Ovary (tissue), 9 donors: ENCODE results near the gene CWC22. TPM values are rescaled to one million over a fixed set of nuclear protein-coding genes. Genes with fewer than 3 reads are reported as not detected.

Experiments
- DNase-seq, 5 donors: peaks; one replicate each; pipeline ENCODE4 v3.0.0-alpha.2; 2019 to 2020
- H3K27ac ChIP-seq, 2 donors: fragments of 200-600 bp; one replicate each; pipeline versions ENCODE4 v1.5.1 to v1.8.0; 2019 to 2022
- H3K27me3 ChIP-seq: fragments of 200-600 bp; one replicate; pipeline ENCODE4 v1.8.0; 2022
- H3K36me3 ChIP-seq: fragments of 200-600 bp; sonication (generic); one replicate; pipeline ENCODE4 v1.5.1; 2019
- H3K4me1 ChIP-seq: one replicate; pipeline ENCODE4 v1.8.1; 2013; ENCODE audit warnings: mild to moderate bottlenecking, moderate library complexity; ENCODE audit not compliant: insufficient read depth
- H3K4me3 ChIP-seq: fragments of 200-600 bp; sonication (generic); one replicate; pipeline ENCODE4 v1.5.1; 2017
- H3K9me3 ChIP-seq, 2 donors: fragments of 200-600 bp in 1 of 2; sonication (generic) in 1 of 2; one replicate each; pipeline versions ENCODE4 v1.5.1 to v1.8.1; 2013 to 2019; ENCODE audit warnings: mild to moderate bottlenecking in 1 of 2, moderate library complexity in 1 of 2
- CTCF ChIP-seq, 3 donors: fragments of 450-650 bp in 2 of 3; fragments of 200-600 bp in 1 of 3; IDR thresholded peaks; one replicate each; pipeline versions ENCODE4 v1.5.1 to v1.8.0; 2016 to 2022; ENCODE audit warnings: antibody characterized with exemption in 3 of 3, mild to moderate bottlenecking in 1 of 3
- EP300 ChIP-seq: sonication (generic); formaldehyde crosslinking; IDR thresholded peaks from one replicate; pipeline ENCODE4 v1.6.1; 2017; ENCODE audit warnings: antibody characterized with exemption
- POLR2A ChIP-seq: fragments of 450-650 bp; IDR thresholded peaks from one replicate; pipeline ENCODE4 v1.6.1; 2017; ENCODE audit warnings: antibody characterized with exemption, mild to moderate bottlenecking, moderate library complexity
- WGBS, 3 donors: extraction: QIAGEN DNeasy Blood & Tissue Kit in 1 of 3; methylation state at CpG; one replicate each; pipeline versions ENCODE4 v1.1.5 to v1.1.7; 2013 to 2017; 5-methylcytosine and 5-hydroxymethylcytosine counted together
- intact Hi-C, 4 donors: fragments of 100-400 bp; cut with DNase I; formaldehyde crosslinking; loops; one replicate each; pipeline versions ENCODE4 v1.11.0 to v1.15.1; 2022 to 2023
- polyA plus RNA-seq, 2 donors: library from polyadenylated mRNA; stranded (reverse); fragments of 200-250 nt in 1 of 2; fragments of 350-450 nt in 1 of 2; fragmentation: Illumina TruSeq in 1 of 2; extraction: RNeasy Lipid Tissue Mini Kit (QIAGEN cat#74804) in 1 of 2; gene quantifications; one replicate each; pipeline ENCODE4 v1.2.3, GENCODE V29; 2013 to 2014
- small RNA-seq: library from RNA; depleted of rRNA; stranded (forward); fragments of <200 nt; gene quantifications from one replicate; pipeline ENCODE3, GENCODE V24; 2016
- total RNA-seq, 7 donors: library from RNA; depleted of rRNA in 2 of 7; stranded (reverse); fragments of >200 nt in 2 of 7; fragmentation: NEBNext Ultra II Directional in 3 of 7; extraction: Animal tissue kit (Norgen Biotek cat#: 25700) in 3 of 7; gene quantifications; one replicate each; pipeline versions ENCODE4 v1.1.0 to v1.2.4, GENCODE V29; 2016 to 2023
- donor health status: DM: no; HTN: no; CAD: no; lungs with moderate emphysema.
- donor health status: DM: no; HTN: no; CAD: no.
- donor health status: Bipolar disorder and iron deficiency.
- donor health status: DM: yes; HTN: yes; CAD: no.
- donor health status: DM: no; HTN: no; CAD: no.
- donor health status: DM: yes; HTN: yes; CAD: no.

CWC22 gene
- total and polyA plus RNA-seq, 9 donors, result 14.9 to 25.2 (median 20.2) TPM

GRCh38 chr2:179900655-179901054 lies 106.4 kb downstream of the CWC22 start:
- WGBS, 3 donors, result 70 to 81% (median 74%) methylated on average over 5 of the region's 5 CpGs
- Histone ChIP-seq H3K9me3 (no peaks in the 10 kb centered on the region), H3K27ac (no peak overlapping the region), H3K36me3 (no peaks in the 10 kb centered on the region), H3K27me3 (no peaks in the 10 kb centered on the region), H3K4me1 (no peaks in the 10 kb centered on the region), H3K4me3 (no peak overlapping the region)
- no peak for TF ChIP-seq EP300
- no peak for TF ChIP-seq POLR2A
- TF ChIP-seq CTCF (IDR thresholded peaks at IDR 0.05), result no peak
- intact Hi-C loops, result no loop called here
- no peak for DNase-seq

- Histone ChIP-seq H3K27ac (no peak overlapping the region), H3K4me3 (no peak overlapping the region), H3K27me3 (no peaks in the 10 kb centered on the region), H3K36me3 (no peaks in the 10 kb centered on the region), H3K9me3 (no peaks in the 10 kb centered on the region), H3K4me1 (no peaks in the 10 kb centered on the region)
- intact Hi-C loops, result no loop called here
- DNase-seq, result no peak
- WGBS, 3 donors, result 91 to 97% (median 95%) methylated on average over 1 of the region's 1 CpG
- TF ChIP-seq CTCF (IDR thresholded peaks at IDR 0.05), result no peak
- TF ChIP-seq EP300, result no peak
- no peak for TF ChIP-seq POLR2A
Measured at GRCh38 chr2:179899666-179900065, 107.4 kb downstream of the CWC22 start.

- intact Hi-C loops, result no loop called here
- Histone ChIP-seq H3K4me1 (no peaks in the 10 kb centered on the region), H3K9me3 (no peaks in the 10 kb centered on the region), H3K36me3 (no peaks in the 10 kb centered on the region), H3K4me3 (no peak overlapping the region), H3K27ac (no peak overlapping the region), H3K27me3 (no peaks in the 10 kb centered on the region)
- no peak for DNase-seq
- no peak for TF ChIP-seq EP300
- no peak for TF ChIP-seq POLR2A
- TF ChIP-seq CTCF (IDR thresholded peaks at IDR 0.05), result no peak
- 76 to 83% (median 82%) methylated on average over 4 of the region's 4 CpGs for WGBS, 3 donors
Measured at GRCh38 chr2:179898873-179899272, 108.2 kb downstream of the CWC22 start.

Small RNA genes within 50 kb of the gene (small RNA-seq; reads per million reads assigned to genes)
- not detected for gene RF00416

Other genes with a start within 250 kb of the CWC22 start
- gene ZNF385B, start 145.7 kb downstream of the CWC22 start, total RNA-seq, result 10 to 100 TPM in 1 of 7 donors, 1 to 10 TPM in 6; 5.4 to 20.0 (median 9.1) TPM
- gene ZNF385B, start 145.7 kb downstream of the CWC22 start, polyA plus RNA-seq, result 10 to 100 TPM in 1 of 2 donors, 1 to 10 TPM in 1; 4.8 to 20.9 TPM